Hepatocyte (in vitro differentiated cells): ENCODE data around the gene ITSN1.
"Not testable (repeated sequence)": the region's sequence is repeated elsewhere in the genome, so short reads cannot be mapped to it uniquely, and the experiment has no call there.

Source experiments
- CTCF ChIP-seq: fragments of 200-600 bp; sonication (generic); IDR thresholded peaks from 2 replicates; pipeline ENCODE4 v1.5.1; 2016; ENCODE audit warnings: antibody characterized with exemption, mild to moderate bottlenecking; ENCODE audit not compliant: poor library complexity
- EZH2 ChIP-seq: fragments of 200-600 bp; sonication (generic); IDR thresholded peaks from 2 replicates; pipeline ENCODE4 v1.6.1; 2016; ENCODE audit warnings: antibody characterized with exemption, mild to moderate bottlenecking, borderline replicate concordance

- TF ChIP-seq EZH2, CTCF: not testable (repeated sequence)
These were observed 225.6 kb downstream of the ITSN1 start for GRCh38 chr21:33867868-33868267.
